Measurements from ENCODE around the gene RNASEH2B. TPM values are rescaled to one million over a fixed set of nuclear protein-coding genes. Genes with fewer than 3 reads are reported as not detected.
A peak's percentile ranks its signal among the peaks of the same experiment; 100 is the strongest.

The RNASEH2B gene
- total and polyA plus RNA-seq, 2 experiments from 2014 or later, result 21.1 to 27.5 TPM

DNA sequence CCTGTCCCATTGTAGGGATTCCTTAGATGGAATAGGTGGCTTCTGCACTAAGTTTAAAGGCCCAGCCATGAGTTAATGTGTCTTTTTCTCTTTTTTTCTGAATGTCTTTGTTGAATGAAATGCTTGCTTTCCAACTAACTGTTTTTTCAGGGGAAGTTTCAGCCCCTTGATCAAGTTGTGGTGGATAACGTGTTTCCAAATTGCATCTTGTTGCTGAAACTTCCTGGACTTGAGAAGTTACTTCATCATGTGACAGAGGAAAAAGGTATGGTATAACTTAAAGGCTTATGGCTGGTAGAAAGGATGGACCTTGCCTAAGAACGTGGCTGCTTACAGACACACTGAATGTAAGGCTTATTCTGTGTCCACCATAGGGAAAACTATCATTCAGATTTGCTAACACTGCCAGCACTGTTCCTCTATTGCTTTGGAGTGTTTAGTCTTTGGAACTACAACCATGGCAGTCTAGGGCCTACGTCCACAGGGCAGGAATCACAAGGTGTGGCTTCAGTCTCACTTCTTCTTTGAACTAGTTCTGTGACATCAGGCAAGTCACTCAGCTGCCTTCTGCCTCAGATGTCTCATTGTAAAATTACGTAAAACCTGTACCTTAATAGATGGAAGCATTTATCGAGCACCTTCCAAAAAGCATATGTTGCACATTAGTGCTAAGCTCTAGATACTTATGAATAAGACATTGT is 25.3 kb downstream of the RNASEH2B start:
- H3K27ac ChIP-seq, result no peak overlapping the region
- TF ChIP-seq, protein P1, sequence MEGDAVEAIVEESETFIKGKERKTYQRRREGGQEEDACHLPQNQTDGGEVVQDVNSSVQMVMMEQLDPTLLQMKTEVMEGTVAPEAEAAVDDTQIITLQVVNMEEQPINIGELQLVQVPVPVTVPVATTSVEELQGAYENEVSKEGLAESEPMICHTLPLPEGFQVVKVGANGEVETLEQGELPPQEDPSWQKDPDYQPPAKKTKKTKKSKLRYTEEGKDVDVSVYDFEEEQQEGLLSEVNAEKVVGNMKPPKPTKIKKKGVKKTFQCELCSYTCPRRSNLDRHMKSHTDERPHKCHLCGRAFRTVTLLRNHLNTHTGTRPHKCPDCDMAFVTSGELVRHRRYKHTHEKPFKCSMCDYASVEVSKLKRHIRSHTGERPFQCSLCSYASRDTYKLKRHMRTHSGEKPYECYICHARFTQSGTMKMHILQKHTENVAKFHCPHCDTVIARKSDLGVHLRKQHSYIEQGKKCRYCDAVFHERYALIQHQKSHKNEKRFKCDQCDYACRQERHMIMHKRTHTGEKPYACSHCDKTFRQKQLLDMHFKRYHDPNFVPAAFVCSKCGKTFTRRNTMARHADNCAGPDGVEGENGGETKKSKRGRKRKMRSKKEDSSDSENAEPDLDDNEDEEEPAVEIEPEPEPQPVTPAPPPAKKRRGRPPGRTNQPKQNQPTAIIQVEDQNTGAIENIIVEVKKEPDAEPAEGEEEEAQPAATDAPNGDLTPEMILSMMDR (IDR thresholded peaks at IDR 0.05; ENCODE audit: low read depth, low read length), result no peak
- no peak for DNase-seq (ENCODE audit: low read depth in 1 of 2, low spot score in 1 of 2)
- H3K36me3 ChIP-seq, result no peaks in the 10 kb centered on the region
- no peaks in the 10 kb centered on the region for H3K9me3 ChIP-seq (ENCODE audit: low read depth)
- H3K4me1 ChIP-seq (ENCODE audit: low read depth), result no peaks in the 10 kb centered on the region
- H3K27me3 ChIP-seq, result no peaks in the 10 kb centered on the region
- no peak overlapping the region for H3K4me3 ChIP-seq

- TF ChIP-seq, protein P1 (IDR thresholded peaks at IDR 0.05; ENCODE audit: low read depth, low read length), result no peak
Observed at GRCh38 chr13:50936679-50937078, 27.1 kb downstream of the RNASEH2B start.

GRCh38 chr13:50940509-50940908 is 30.9 kb downstream of the RNASEH2B start:
- Histone ChIP-seq H3K27ac (no peak overlapping the region), H3K4me1 (ENCODE audit: low read depth) (no peaks in the 10 kb centered on the region), H3K36me3 (no peaks in the 10 kb centered on the region), H3K27me3 (no peaks in the 10 kb centered on the region), H3K4me3 (no peak overlapping the region), H3K9me3 (ENCODE audit: low read depth) (no peaks in the 10 kb centered on the region)
- TF ChIP-seq, protein P1 (IDR thresholded peaks at IDR 0.05; ENCODE audit: low read depth, low read length), result no peak
- no peak for DNase-seq (ENCODE audit: low read depth in 1 of 2, low spot score in 1 of 2)

More at GRCh38 chr13:50936679-50937078, 27.1 kb downstream of the RNASEH2B start:
- peak in 1 of 2 donors; percentile 68 for DNase-seq (ENCODE audit: low read depth in 1 of 2, low spot score in 1 of 2)
- Histone ChIP-seq H3K4me3 (no peak overlapping the region), H3K27me3 (no peaks in the 10 kb centered on the region), H3K36me3 (no peaks in the 10 kb centered on the region), H3K9me3 (ENCODE audit: low read depth) (no peaks in the 10 kb centered on the region), H3K4me1 (ENCODE audit: low read depth) (no peaks in the 10 kb centered on the region), H3K27ac (no peak overlapping the region)

GRCh38 chr13:50941146-50941545 is 31.6 kb downstream of the RNASEH2B start:
- Histone ChIP-seq H3K27ac (no peak overlapping the region), H3K4me3 (no peak overlapping the region), H3K27me3 (no peaks in the 10 kb centered on the region), H3K9me3 (ENCODE audit: low read depth) (no peaks in the 10 kb centered on the region), H3K36me3 (no peaks in the 10 kb centered on the region), H3K4me1 (ENCODE audit: low read depth) (no peaks in the 10 kb centered on the region)
- TF ChIP-seq, protein P1 (IDR thresholded peaks at IDR 0.05; ENCODE audit: low read depth, low read length), result no peak
- DNase-seq (ENCODE audit: low read depth in 1 of 2, low spot score in 1 of 2), result no peak

DNA sequence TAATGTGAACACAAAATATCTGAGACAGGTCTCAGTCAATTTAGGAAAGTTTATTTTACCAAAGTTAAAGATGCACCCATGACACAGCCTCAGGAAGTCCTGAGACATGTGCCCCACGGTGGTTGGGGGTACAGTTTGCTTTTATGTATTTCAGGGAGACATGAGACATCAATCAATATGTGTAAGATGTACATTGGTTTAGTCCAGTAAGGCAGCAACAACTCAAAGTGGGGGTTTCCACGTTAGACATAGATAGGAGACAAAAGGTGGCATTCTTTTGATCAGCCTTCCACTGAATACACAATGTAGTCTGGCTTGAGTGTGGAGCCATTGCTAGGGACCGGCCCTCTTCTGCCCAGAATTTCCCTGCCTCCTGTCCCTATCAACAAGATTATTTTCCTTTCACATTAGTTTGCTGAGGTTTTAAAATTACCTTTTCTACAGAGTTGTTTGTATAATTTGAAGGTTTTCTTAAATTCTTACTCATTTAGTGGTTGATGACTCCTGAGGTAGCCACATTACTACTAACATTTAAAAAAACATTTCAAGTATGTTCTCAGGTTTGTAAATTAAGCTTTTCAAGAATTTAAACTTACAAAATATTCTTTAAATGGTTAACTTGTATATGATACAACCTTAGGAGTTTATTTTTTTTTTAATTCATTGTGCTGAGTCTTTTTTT is 33.2 kb downstream of the RNASEH2B start:
- Histone ChIP-seq H3K27ac (no peak overlapping the region), H3K27me3 (no peaks in the 10 kb centered on the region), H3K9me3 (ENCODE audit: low read depth) (no peaks in the 10 kb centered on the region), H3K4me1 (ENCODE audit: low read depth) (no peaks in the 10 kb centered on the region), H3K4me3 (no peak overlapping the region), H3K36me3 (no peaks in the 10 kb centered on the region)
- no peak for DNase-seq (ENCODE audit: low read depth in 1 of 2, low spot score in 1 of 2)
- TF ChIP-seq, protein P1 (IDR thresholded peaks at IDR 0.05; ENCODE audit: low read depth, low read length), result no peak

All from cardiac muscle cell (in vitro differentiated cells and primary cell).